Mononuclear cell (primary cell): ENCODE results near the gene KCNN2. TPM values are rescaled to one million over a fixed set of nuclear protein-coding genes. Genes with fewer than 3 reads are reported as not detected.

ENCODE experiments used
- H3K27me3 ChIP-seq: 2 replicates; pipeline ENCODE4 v1.6.0; 2011; ENCODE audit warnings: low read length, control low read depth; ENCODE audit not compliant: insufficient read depth
- H3K4me1 ChIP-seq: 2 replicates; pipeline ENCODE4 v1.5.1; 2011; ENCODE audit warnings: mild to moderate bottlenecking, low read length, control low read depth; ENCODE audit not compliant: insufficient read depth
- H3K4me3 ChIP-seq: 2 replicates; pipeline ENCODE4 v1.5.1; 2011; ENCODE audit warnings: mild to moderate bottlenecking, low read length, moderate library complexity
- H3K9me3 ChIP-seq: 2 replicates; pipeline ENCODE4 v1.5.1; 2011; ENCODE audit warnings: low read depth, mild to moderate bottlenecking, control low read depth, low read length
- total RNA-seq: library from RNA; depleted of rRNA; stranded (reverse); fragments of >200 nt; gene quantifications from one replicate; pipeline ENCODE4 v1.2.3, GENCODE V29; 2012

The KCNN2 gene
- total RNA-seq, 1 donor, result not detected

- Histone ChIP-seq H3K27me3 (no peaks in the 10 kb centered on the region), H3K9me3 (no peaks in the 10 kb centered on the region), H3K4me3 (no peak overlapping the region), H3K4me1 (no peaks in the 10 kb centered on the region)
Measured at GRCh38 chr5:114346181-114346580, 15.7 kb upstream of the KCNN2 start.

- H3K9me3 ChIP-seq, result no peaks in the 10 kb centered on the region
- H3K27me3 ChIP-seq, result peaks cover 20% of the 10 kb centered on the region
- H3K4me3 ChIP-seq, result no peak overlapping the region
- no peaks in the 10 kb centered on the region for H3K4me1 ChIP-seq
Measured at GRCh38 chr5:114355086-114355830, 6.6 kb upstream of the KCNN2 start.

- peaks cover 44% of the 10 kb centered on the region for H3K27me3 ChIP-seq
- H3K4me1 ChIP-seq, result no peaks in the 10 kb centered on the region
Measured at GRCh38 chr5:114358329-114358728, 3.5 kb upstream of the KCNN2 start.

GRCh38 chr5:114360357-114360756 lies 1.5 kb upstream of the KCNN2 start:
- Histone ChIP-seq H3K4me1 (no peaks in the 10 kb centered on the region), H3K4me3 (no peak overlapping the region), H3K27me3 (peaks cover 63% of the 10 kb centered on the region), H3K9me3 (no peaks in the 10 kb centered on the region)

More at GRCh38 chr5:114358329-114358728, 3.5 kb upstream of the KCNN2 start:
- Histone ChIP-seq H3K4me3 (no peak overlapping the region), H3K9me3 (no peaks in the 10 kb centered on the region)

- H3K4me1 ChIP-seq, result no peaks in the 10 kb centered on the region
- no peaks in the 10 kb centered on the region for H3K9me3 ChIP-seq
- H3K4me3 ChIP-seq, result no peak overlapping the region
- H3K27me3 ChIP-seq, result peaks cover 67% of the 10 kb centered on the region
Measured at GRCh38 chr5:114360816-114361723, 800 bp upstream of the KCNN2 start.

- no peaks in the 10 kb centered on the region for H3K9me3 ChIP-seq
Measured at GRCh38 chr5:114362197-114362976, 517 bp downstream of the KCNN2 start.

GRCh38 chr5:114362977-114363761 lies 1.3 kb downstream of the KCNN2 start:
- H3K4me1 ChIP-seq, result no peaks in the 10 kb centered on the region
- no peak overlapping the region for H3K4me3 ChIP-seq
- no peaks in the 10 kb centered on the region for H3K9me3 ChIP-seq
- H3K27me3 ChIP-seq, result peaks cover 67% of the 10 kb centered on the region

More at GRCh38 chr5:114362197-114362976, 517 bp downstream of the KCNN2 start:
- Histone ChIP-seq H3K4me3 (no peak overlapping the region), H3K4me1 (no peaks in the 10 kb centered on the region), H3K27me3 (peaks cover 67% of the 10 kb centered on the region)

GRCh38 chr5:114363837-114364236 lies 2.0 kb downstream of the KCNN2 start:
- H3K9me3 ChIP-seq, result no peaks in the 10 kb centered on the region
- no peak overlapping the region for H3K4me3 ChIP-seq
- H3K27me3 ChIP-seq, result peaks cover 61% of the 10 kb centered on the region
- H3K4me1 ChIP-seq, result no peaks in the 10 kb centered on the region

- peaks cover 32% of the 10 kb centered on the region for H3K27me3 ChIP-seq
- no peaks in the 10 kb centered on the region for H3K9me3 ChIP-seq
- H3K4me1 ChIP-seq, result no peaks in the 10 kb centered on the region
- H3K4me3 ChIP-seq, result no peak overlapping the region
Measured at GRCh38 chr5:114367029-114367428, 5.2 kb downstream of the KCNN2 start.

- Histone ChIP-seq H3K4me3 (no peak overlapping the region), H3K27me3 (peaks cover 9% of the 10 kb centered on the region), H3K4me1 (no peaks in the 10 kb centered on the region), H3K9me3 (no peaks in the 10 kb centered on the region)
Measured at GRCh38 chr5:114369680-114370417, 8.0 kb downstream of the KCNN2 start.

- no peak overlapping the region for H3K4me3 ChIP-seq
- no peaks in the 10 kb centered on the region for H3K27me3 ChIP-seq
Measured at GRCh38 chr5:114377050-114377844, 15.4 kb downstream of the KCNN2 start.

GRCh38 chr5:114377946-114378345 lies 16.1 kb downstream of the KCNN2 start:
- H3K4me3 ChIP-seq, result no peak overlapping the region
- H3K9me3 ChIP-seq, result no peaks in the 10 kb centered on the region
- H3K4me1 ChIP-seq, result no peaks in the 10 kb centered on the region
- H3K27me3 ChIP-seq, result no peaks in the 10 kb centered on the region

More at GRCh38 chr5:114377050-114377844, 15.4 kb downstream of the KCNN2 start:
- H3K4me1 ChIP-seq, result no peaks in the 10 kb centered on the region
- no peaks in the 10 kb centered on the region for H3K9me3 ChIP-seq

GRCh38 chr5:114380721-114381120 lies 18.9 kb downstream of the KCNN2 start:
- no peaks in the 10 kb centered on the region for H3K9me3 ChIP-seq
- H3K4me1 ChIP-seq, result no peaks in the 10 kb centered on the region
- H3K4me3 ChIP-seq, result no peak overlapping the region
- no peaks in the 10 kb centered on the region for H3K27me3 ChIP-seq
